Parathyroid adenoma (tissue), 2 donors: ENCODE results near the gene INF2.

Source experiments
- H2AFZ ChIP-seq: fragments of 300-600 bp; sonication (generic); one replicate; pipeline ENCODE4 v1.7.0; 2017; ENCODE audit warnings: antibody characterized with exemption, mild to moderate bottlenecking
- H3K27ac ChIP-seq: fragments of 300-600 bp; sonication (generic); one replicate; pipeline ENCODE4 v1.7.0; 2017
- H3K27me3 ChIP-seq: fragments of 300-600 bp; sonication (generic); one replicate; pipeline ENCODE4 v1.7.0; 2017; ENCODE audit warnings: low read length; ENCODE audit not compliant: control insufficient read depth, insufficient read depth
- H3K36me3 ChIP-seq: fragments of 300-600 bp; sonication (generic); one replicate; pipeline ENCODE4 v1.7.0; 2017; ENCODE audit warnings: low read length; ENCODE audit not compliant: control insufficient read depth, insufficient read depth
- H3K4me1 ChIP-seq: fragments of 300-600 bp; sonication (generic); one replicate; pipeline ENCODE4 v1.7.0; 2017; ENCODE audit warnings: control low read depth
- H3K4me2 ChIP-seq: fragments of 300-600 bp; sonication (generic); one replicate; pipeline ENCODE4 v1.7.0; 2017; ENCODE audit warnings: low read length
- H3K4me3 ChIP-seq: fragments of 300-600 bp; sonication (generic); one replicate; pipeline ENCODE4 v1.7.0; 2017; ENCODE audit warnings: low read depth, low read length
- H3K79me2 ChIP-seq: fragments of 300-600 bp; sonication (generic); one replicate; pipeline ENCODE4 v1.7.0; 2017; ENCODE audit warnings: control low read depth
- H3K9ac ChIP-seq: fragments of 300-600 bp; sonication (generic); one replicate; pipeline ENCODE4 v1.7.0; 2017; ENCODE audit warnings: mild to moderate bottlenecking
- H3K9me3 ChIP-seq: fragments of 300-600 bp; sonication (generic); one replicate; pipeline ENCODE4 v1.7.0; 2017; ENCODE audit warnings: low read length; ENCODE audit not compliant: control insufficient read depth
- TF ChIP-seq, protein P1 (sequence below): fragments of 300-600 bp; sonication (generic); IDR thresholded peaks from one replicate; pipeline ENCODE4 v1.7.0; 2017; ENCODE audit warnings: antibody characterized with exemption, mild to moderate bottlenecking
- donor health status: primary hyperparathyroidism.

INF2 gene

GRCh38 chr14:104689881-104690711, 678 bp downstream of the INF2 start:
- H3K27me3 ChIP-seq: no peaks in the 10 kb centered on the region
- H3K79me2 ChIP-seq: peaks cover 3% of the 10 kb centered on the region
- peak overlapping the region; percentile 73 for H2AFZ ChIP-seq
- no peak overlapping the region for H3K27ac ChIP-seq
- peak overlapping the region; percentile 79 for H3K4me3 ChIP-seq
- TF ChIP-seq, protein P1, sequence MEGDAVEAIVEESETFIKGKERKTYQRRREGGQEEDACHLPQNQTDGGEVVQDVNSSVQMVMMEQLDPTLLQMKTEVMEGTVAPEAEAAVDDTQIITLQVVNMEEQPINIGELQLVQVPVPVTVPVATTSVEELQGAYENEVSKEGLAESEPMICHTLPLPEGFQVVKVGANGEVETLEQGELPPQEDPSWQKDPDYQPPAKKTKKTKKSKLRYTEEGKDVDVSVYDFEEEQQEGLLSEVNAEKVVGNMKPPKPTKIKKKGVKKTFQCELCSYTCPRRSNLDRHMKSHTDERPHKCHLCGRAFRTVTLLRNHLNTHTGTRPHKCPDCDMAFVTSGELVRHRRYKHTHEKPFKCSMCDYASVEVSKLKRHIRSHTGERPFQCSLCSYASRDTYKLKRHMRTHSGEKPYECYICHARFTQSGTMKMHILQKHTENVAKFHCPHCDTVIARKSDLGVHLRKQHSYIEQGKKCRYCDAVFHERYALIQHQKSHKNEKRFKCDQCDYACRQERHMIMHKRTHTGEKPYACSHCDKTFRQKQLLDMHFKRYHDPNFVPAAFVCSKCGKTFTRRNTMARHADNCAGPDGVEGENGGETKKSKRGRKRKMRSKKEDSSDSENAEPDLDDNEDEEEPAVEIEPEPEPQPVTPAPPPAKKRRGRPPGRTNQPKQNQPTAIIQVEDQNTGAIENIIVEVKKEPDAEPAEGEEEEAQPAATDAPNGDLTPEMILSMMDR: no peak
- H3K36me3 ChIP-seq: no peaks in the 10 kb centered on the region
- peaks cover 11% of the 10 kb centered on the region for H3K4me1 ChIP-seq
- H3K9me3 ChIP-seq: no peaks in the 10 kb centered on the region
- H3K4me2 ChIP-seq: peak overlapping the region; percentile 98
- no peak overlapping the region for H3K9ac ChIP-seq

GRCh38 chr14:104690861-104691455, 1.5 kb downstream of the INF2 start:
- Histone ChIP-seq H3K9ac (no peak overlapping the region), H3K36me3 (no peaks in the 10 kb centered on the region), H3K9me3 (no peaks in the 10 kb centered on the region), H2AFZ (no peak overlapping the region), H3K79me2 (peaks cover 3% of the 10 kb centered on the region), H3K4me3 (no peak overlapping the region), H3K27me3 (no peaks in the 10 kb centered on the region), H3K4me1 (peaks cover 11% of the 10 kb centered on the region), H3K27ac (no peak overlapping the region), H3K4me2 (peak overlapping the region; percentile 98)
- TF ChIP-seq, protein P1: no peak

- Histone ChIP-seq H2AFZ (no peak overlapping the region), H3K36me3 (no peaks in the 10 kb centered on the region), H3K4me3 (no peak overlapping the region), H3K27ac (no peak overlapping the region), H3K27me3 (no peaks in the 10 kb centered on the region), H3K4me2 (no peak overlapping the region), H3K9ac (no peak overlapping the region), H3K9me3 (no peaks in the 10 kb centered on the region), H3K4me1 (peaks cover 11% of the 10 kb centered on the region), H3K79me2 (peaks cover 3% of the 10 kb centered on the region)
- TF ChIP-seq, protein P1: no peak
Observed at GRCh38 chr14:104691546-104692260, 2.3 kb downstream of the INF2 start.

DNA sequence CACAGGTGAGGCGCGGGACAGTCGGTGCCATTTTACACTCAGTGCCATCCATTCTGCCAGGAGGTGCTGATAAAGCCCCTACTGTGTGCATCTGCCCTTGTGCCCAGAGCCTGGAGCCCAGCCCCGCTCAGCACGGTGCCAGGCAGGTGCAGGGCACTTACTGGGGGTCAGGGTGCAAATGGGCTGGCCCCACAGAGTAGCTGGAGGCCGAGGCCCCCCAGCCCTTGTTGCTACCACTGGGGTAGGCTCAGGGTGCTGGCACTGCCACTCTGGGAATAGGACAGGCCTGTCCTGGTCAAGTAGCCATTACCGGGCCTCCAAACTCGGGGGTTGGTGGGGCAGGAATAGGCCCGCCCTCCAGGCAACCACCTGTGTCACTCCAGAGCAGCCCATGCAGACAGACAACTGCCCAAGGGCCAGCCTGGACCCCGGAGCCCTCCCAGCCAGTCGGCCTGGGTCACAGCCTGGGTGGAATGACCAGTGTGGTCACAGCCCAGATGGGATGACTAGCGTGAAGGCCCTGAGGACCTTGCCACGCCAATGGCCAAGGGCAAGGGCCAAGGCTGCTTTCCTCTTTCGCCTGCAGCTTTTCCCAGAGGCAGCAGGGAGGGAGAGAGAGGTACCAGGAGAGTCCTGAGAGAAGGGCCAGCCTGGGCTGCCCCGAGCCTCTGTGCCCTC, 3.0 kb downstream of the INF2 start:
- H3K4me3 ChIP-seq: no peak overlapping the region
- TF ChIP-seq, protein P1: no peak
- peaks cover 11% of the 10 kb centered on the region for H3K4me1 ChIP-seq
- H3K36me3 ChIP-seq: no peaks in the 10 kb centered on the region
- no peak overlapping the region for H3K27ac ChIP-seq
- no peaks in the 10 kb centered on the region for H3K9me3 ChIP-seq
- peaks cover 3% of the 10 kb centered on the region for H3K79me2 ChIP-seq
- no peak overlapping the region for H2AFZ ChIP-seq
- H3K9ac ChIP-seq: no peak overlapping the region
- no peaks in the 10 kb centered on the region for H3K27me3 ChIP-seq
- no peak overlapping the region for H3K4me2 ChIP-seq
